RWPE1 (cell line): ENCODE results near the gene LELP1.

ENCODE experiments used
- CTCF ChIA-PET: fragments of 350-600 bp; sonication (Branson Sonifier 250); formaldehyde crosslinking; extraction: SDS; loops from one replicate; lab custom pipeline; 2021; lab: Yijun Ruan, JAX
- POLR2A ChIA-PET: fragments of 400-600 bp; formaldehyde crosslinking; extraction: SDS; loops from one replicate; lab custom pipeline; 2020; ENCODE audit warnings: antibody characterized with exemption; ENCODE audit not compliant: low non-redundant PET; lab: Yijun Ruan, JAX
- DNase-seq: peaks from one replicate; pipeline ENCODE4 v3.0.0; 2012; ENCODE audit warnings: low spot score
- H3K27ac ChIP-seq: fragments of 450-650 bp; 2 replicates; pipeline ENCODE4 v1.5.1; 2017
- CTCF ChIP-seq: fragments of 450-650 bp; conservative IDR thresholded peaks from 2 replicates; pipeline ENCODE4 v1.5.1; 2017; ENCODE audit warnings: low read depth, mild to moderate bottlenecking

LELP1 gene

GRCh38 chr1:153190373-153190772 is 12.9 kb upstream of the LELP1 start:
- CTCF ChIA-PET, result interaction anchor here (0.9 to 1.4 kb wide), 2 partner anchors 158 to 319 kb away, joined by 3 to 4 read pairs; no protein-coding TSS in a partner anchor
- POLR2A ChIA-PET, result no interaction called here
- no peak for TF ChIP-seq CTCF
- peak; percentile 22 for DNase-seq
- no peak overlapping the region for H3K27ac ChIP-seq

- DNase-seq, result peak; percentile 57
- CTCF ChIA-PET, result interaction anchor here (0.5 to 2.4 kb wide), 23 partner anchors 25 to 539 kb away, joined by 3 to 20 read pairs (median 4); no protein-coding TSS in a partner anchor
- peak; percentile 54 for TF ChIP-seq CTCF
- no peak overlapping the region for H3K27ac ChIP-seq
- POLR2A ChIA-PET, result no interaction called here
These were observed 10.5 kb upstream of the LELP1 start for GRCh38 chr1:153192697-153193096.

- ChIA-PET POLR2A (no interaction called here), CTCF (interaction anchor here (0.6 to 1.6 kb wide), 2 partner anchors 27 to 94 kb away, joined by 4 to 7 read pairs; no protein-coding TSS in a partner anchor)
- TF ChIP-seq CTCF, result no peak
- H3K27ac ChIP-seq, result no peak overlapping the region
- DNase-seq, result no peak
These were observed 8.7 kb upstream of the LELP1 start for GRCh38 chr1:153194331-153195050.

- CTCF ChIA-PET, result interaction anchor here (0.6 kb wide), 1 partner anchor 26 kb away, joined by 4 read pairs; no protein-coding TSS in a partner anchor
- no peak for DNase-seq
- H3K27ac ChIP-seq, result no peak overlapping the region
- POLR2A ChIA-PET, result no interaction called here
- no peak for TF ChIP-seq CTCF
These were observed 8.0 kb upstream of the LELP1 start for GRCh38 chr1:153195216-153195615.

DNA sequence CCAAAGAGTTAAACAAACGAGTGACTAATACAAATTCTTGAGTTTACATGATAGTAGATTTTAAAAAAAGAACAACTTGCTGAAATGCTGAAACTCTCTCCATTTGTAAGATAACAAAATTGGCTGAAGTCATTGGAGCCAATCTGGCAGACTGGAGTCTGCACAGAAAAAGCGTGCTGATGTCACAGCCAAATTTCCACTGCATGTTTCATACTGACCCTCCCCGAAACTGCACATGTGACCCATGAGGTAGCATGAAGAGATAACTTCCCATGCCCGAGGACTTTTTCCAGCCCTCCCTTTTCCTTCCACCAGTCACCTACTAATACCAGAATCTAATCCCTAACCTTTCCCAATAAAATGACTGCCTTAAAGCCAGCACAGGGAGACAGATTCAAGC is 1.2 kb upstream of the LELP1 start:
- no peak for DNase-seq
- ChIA-PET POLR2A (no interaction called here), CTCF (no interaction called here)
- H3K27ac ChIP-seq, result no peak overlapping the region
- TF ChIP-seq CTCF, result no peak

GRCh38 chr1:153206631-153207030 is 3.4 kb downstream of the LELP1 start:
- TF ChIP-seq CTCF, result no peak
- no peak for DNase-seq
- CTCF ChIA-PET, result no interaction called here
- H3K27ac ChIP-seq, result no peak overlapping the region
- POLR2A ChIA-PET, result no interaction called here
